SW 1271 (cell line): ENCODE results near the gene SLC35B3.
"Not testable (repeated sequence)": the region's sequence is repeated elsewhere in the genome, so short reads cannot be mapped to it uniquely, and the experiment has no call there.

Experiments
- DNase-seq, 2 experiments: peaks; one replicate each; lab custom pipeline; 2025; lab: John Stamatoyannopoulos, UW

The SLC35B3 gene

DNA sequence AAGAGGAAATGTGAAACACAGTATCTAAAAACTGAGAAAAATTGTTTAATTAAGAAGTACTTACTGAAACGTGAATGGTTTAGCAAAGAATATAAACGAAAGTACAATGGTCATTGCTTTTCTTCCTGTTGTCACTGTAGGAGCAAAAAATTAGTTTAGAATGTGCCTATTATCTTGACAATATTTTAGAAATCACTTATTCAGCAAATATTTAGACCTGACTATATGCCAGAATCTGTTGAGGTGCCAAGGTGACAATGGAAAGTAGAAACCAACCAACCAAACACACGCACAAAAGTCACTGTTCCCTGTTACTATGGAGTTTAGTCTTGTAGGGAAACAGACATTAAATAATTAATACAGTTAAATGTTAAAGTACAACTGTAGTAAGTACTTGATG lies 20.5 kb downstream of the SLC35B3 start:
- no peak for DNase-seq

DNA sequence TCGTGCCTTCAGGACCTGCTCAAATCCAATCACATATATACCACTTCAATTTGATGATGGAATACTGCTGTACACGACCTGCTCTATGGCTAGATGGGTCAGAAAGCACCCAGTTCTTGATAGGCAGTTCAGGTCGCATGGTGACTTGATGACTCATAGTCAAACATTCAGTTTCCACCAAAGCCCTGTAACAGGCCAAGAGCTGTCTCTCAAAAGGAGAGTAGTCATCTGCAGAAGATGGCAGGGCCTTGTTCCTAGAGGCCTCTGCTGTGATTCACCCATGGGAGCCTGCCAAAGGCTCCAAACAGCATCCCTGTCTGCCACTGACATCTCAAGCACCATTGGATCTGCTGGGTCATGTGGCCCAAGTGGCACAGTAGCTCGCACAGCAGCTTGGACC lies 29.4 kb downstream of the SLC35B3 start:
- DNase-seq: not testable (repeated sequence)

DNA sequence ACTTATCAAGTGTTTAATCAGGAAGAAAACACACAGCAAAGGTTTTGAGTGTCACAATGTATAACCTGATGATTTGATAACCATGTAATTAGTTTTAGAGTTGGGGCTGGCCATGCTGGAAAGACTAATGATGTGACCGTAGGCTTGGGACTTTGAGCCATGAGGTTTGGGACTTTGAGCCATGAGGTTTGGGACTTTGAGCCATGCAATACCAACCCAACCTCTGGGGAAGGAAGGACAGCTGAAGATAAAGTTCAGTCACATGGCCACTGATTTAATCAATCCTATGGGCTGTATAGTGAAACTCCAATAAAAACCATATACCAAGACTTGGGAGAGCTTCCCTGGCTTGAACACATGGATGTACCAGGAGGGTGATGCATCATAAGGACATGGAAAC lies 32.8 kb downstream of the SLC35B3 start:
- DNase-seq: no peak

DNA sequence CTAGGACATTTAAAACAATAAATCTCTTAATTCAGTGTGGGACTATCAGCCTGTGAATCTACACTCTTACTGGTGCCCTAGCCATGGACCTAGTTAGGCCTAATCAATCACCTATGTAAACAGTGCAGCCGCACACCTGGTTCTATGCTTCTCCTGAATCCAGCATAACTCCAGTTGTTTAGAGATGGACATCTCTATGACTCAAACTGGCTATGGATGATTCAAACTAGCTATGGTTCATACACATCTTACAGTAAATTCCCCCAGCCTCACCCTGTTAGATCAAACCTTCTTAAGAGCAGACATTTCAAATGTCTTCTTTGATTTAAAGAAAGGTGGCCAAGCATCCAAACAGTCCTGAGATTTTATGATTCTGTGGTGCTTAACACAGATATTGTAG lies 34.7 kb downstream of the SLC35B3 start:
- no peak for DNase-seq

DNA sequence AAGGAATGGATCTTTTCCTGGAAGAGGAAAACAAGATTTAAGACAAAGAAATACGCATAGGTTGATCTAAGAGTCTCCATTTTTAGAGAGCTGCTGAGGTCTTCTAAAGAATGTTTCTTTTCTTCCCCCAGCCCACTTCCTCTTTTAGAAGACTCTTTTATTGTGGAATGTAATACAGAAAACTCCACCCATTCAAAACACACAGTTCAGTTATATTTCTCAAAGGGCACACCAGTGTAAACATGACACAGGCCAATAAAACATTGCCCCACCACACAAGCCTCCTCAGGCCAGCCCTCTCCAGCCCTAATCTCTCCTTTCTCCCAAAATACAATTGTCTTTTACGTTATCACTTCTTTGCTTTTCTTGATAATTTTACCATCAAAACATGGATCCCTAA lies 42.8 kb downstream of the SLC35B3 start:
- DNase-seq: no peak

DNA sequence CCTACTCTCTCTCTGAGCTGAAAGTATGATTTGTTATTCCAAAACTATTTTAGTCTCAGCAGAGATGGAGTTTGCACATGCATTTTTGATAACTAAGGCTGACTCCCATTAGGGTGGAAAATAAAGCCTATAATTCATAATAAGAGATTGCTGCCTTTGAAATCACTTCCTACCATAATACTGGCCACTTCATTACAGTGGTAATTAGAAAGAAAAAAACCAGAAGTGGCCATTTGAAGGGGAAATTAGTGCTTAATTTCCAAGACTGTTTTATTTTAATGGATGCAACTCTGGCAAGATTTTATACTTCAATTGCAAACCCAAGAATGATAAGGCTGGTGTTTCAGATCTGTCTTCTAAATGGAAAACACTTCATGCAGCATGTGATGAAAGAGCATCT lies 43.4 kb downstream of the SLC35B3 start:
- no peak for DNase-seq

DNA sequence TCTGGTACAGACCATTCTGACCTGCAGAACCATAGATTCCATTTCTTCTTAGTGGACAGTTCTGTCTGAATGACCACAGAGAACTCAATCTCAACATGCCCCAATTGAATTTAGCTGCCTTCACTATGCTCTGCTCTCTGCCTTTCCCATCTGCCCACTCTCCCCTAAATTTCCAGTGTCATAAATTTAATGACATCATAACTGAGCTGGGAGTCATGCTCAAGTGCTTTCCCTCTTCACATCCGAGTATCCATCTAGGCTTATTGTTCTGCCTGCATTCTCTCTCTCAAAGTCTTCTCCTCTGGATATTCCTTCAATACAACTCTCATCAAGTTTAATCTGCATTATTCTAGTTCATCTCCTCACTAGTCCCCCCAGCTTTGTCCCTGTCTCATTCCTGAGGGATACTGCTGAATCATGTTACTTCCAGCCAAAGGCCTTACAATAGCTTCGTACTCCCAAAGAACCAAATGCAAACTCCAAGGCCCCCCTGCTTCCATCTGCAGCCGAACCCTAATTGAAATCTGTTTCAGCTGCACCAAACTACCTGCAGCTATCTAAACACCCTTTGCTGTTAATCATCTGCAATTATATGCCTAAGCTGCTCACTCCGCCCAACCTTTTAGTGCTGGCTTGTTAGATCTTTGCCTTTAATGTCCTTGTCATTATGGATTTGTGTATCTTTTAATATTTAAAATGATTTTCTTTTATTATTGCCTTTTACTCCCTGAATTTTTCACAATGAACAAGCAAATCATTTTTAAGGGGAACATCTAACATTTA lies 46.1 kb downstream of the SLC35B3 start:
- DNase-seq: no peak

DNA sequence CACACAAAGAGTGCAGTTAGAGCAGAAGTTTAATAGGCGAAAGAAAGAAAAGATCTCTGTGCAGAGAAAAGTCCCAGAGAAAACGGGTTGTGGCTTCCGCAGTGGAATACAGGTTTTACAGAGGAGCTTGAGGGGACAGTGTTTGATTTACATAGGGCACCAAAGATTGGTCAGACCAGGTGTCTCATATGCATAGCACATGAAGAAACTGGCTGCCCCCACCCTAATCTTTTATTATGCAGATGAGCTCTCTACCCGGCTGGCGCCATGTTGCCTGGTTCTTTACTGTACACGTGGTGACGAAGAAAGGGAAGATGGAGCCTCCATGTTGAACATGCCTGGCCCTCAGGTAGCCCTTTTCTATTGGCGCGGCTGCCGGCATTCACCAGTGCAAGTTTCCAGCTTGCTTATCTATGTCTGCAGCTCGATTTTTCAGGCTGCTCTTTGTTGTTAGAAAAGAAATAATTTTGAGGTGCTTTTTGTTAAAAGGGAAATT lies 47.4 kb downstream of the SLC35B3 start:
- DNase-seq: no peak

DNA sequence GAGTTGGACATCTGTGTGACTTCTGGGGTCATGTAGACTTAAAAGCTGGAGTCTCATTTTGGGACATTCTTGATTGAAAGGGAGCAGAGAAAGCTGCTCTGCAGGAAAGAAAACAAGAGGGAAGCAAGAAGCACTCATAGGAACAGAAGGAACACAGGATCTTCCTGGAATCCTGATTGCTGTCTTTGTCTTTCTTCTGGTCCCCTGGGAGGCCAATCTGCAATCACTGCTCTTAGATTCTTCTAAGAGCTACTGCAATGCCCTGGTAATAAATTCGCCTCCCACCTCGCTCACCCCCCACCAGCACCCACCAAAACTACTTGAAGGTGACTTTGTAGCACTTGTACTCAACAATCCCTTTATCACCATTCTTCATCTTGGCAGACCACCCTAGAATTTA lies 51.8 kb downstream of the SLC35B3 start:
- no peak for DNase-seq

DNA sequence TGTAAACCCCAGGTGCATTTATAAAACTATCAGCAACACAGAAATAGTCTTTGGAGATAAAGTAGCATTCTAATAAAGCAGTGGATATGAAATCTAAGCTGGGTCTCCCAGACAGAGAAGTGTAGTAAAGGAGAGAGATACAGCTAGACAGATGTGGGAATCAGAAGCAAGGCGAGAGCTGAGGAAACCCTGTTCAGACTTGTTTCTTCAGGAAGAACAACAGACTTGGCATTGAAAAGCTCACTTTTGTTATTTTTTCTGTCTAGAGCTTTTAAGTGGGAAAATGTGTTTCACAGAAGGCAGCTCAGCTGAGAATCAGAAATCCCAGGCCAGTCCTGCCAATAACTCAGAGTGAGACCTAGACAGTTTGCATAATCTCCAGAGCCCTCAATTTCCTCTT lies 52.9 kb downstream of the SLC35B3 start:
- DNase-seq: no peak

DNA sequence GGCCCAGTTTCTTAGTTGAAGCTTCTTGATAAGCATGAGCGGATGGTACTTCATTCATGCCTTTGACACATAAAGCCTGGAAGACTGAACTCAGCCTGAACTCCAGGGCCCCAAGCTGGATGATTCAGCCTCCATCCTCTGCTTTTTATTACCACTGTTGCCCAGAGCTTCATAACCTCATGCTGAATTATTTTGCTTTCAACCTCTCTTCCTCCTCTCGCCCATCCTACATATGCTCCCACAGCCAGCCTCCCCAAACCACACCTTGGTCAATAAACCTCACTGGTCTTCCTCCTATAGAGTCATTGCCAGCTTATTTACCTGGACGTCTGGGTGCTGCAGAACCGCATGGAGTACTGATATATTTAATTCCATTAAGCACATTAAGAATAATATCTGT lies 59.4 kb downstream of the SLC35B3 start:
- no peak for DNase-seq
